Stomach smooth muscle (tissue), 2 donors: ENCODE measurements around the gene AP3B1.

Experiments
- H3K27ac ChIP-seq: one replicate; pipeline ENCODE4 v1.7.0; 2013; ENCODE audit warnings: mild to moderate bottlenecking, low read length, inconsistent platforms
- H3K27me3 ChIP-seq, 2 donors: one replicate each; pipeline ENCODE4 v1.7.0; 2013; ENCODE audit warnings: low read length in 2 of 2; ENCODE audit not compliant: insufficient read depth in 2 of 2, control insufficient read depth in 1 of 2
- H3K36me3 ChIP-seq, 2 donors: one replicate each; pipeline ENCODE4 v1.7.0; 2013; ENCODE audit warnings: low read length in 2 of 2; ENCODE audit not compliant: control insufficient read depth in 2 of 2, insufficient read depth in 2 of 2
- H3K4me1 ChIP-seq: one replicate; pipeline ENCODE4 v1.7.0; 2013; ENCODE audit warnings: low read length; ENCODE audit not compliant: control insufficient read depth, insufficient read depth
- H3K4me3 ChIP-seq, 2 donors: one replicate each; pipeline ENCODE4 v1.7.0; 2013; ENCODE audit warnings: low read length in 2 of 2
- H3K9ac ChIP-seq, 2 donors: one replicate each; pipeline ENCODE4 v1.7.0; 2013; ENCODE audit warnings: low read length in 2 of 2, mild to moderate bottlenecking in 1 of 2
- H3K9me3 ChIP-seq, 2 donors: one replicate each; pipeline ENCODE4 v1.7.0; 2013; ENCODE audit warnings: low read length in 2 of 2; ENCODE audit not compliant: control insufficient read depth in 2 of 2
- donor health status: healthy.
- donor health status: Pancreatic carcinoma.

Gene AP3B1

DNA sequence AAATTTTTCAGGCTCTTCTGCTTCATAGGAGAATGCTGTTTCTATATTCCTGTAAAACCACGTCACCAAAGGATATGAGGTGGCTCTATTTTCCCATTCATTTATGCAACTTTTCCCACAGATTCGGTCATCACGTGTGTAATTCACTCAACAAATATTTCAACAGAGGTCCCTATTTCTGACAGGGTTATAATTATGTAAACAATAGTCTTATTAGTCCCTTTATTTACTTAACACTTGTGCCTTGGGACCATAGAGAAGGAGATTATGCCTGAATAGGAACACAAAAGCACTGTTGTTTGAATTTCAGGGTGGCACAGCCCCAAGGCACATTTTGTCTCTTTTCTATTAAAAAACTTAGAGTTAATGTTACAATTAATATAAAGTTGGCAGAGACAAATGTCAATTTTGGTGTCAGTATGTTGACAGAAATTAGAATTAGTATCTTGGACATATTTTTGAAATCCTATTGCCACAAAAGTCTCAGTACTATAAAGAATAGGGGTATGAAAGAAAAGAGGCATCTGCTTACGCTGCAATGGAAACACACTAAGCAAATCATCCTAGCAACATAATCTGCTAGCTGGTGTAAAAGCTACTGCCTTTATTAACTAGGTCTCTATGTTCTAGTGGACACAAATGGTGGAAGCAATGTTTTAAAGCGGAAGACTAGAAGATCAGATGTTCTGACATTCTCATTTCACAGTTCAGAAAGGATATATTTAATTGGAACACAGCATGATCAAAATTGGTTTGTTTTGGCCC is 289.3 kb downstream of the AP3B1 start:
- H3K27ac ChIP-seq, result no peak overlapping the region
- no peak overlapping the region for H3K9ac ChIP-seq
- H3K4me1 ChIP-seq, result no peaks in the 10 kb centered on the region
- no peaks in the 10 kb centered on the region for H3K27me3 ChIP-seq
- no peaks in the 10 kb centered on the region for H3K9me3 ChIP-seq
- H3K4me3 ChIP-seq, result no peak overlapping the region
- H3K36me3 ChIP-seq, result peaks cover 0 to 3% of the 10 kb centered on the region in 2 donors

DNA sequence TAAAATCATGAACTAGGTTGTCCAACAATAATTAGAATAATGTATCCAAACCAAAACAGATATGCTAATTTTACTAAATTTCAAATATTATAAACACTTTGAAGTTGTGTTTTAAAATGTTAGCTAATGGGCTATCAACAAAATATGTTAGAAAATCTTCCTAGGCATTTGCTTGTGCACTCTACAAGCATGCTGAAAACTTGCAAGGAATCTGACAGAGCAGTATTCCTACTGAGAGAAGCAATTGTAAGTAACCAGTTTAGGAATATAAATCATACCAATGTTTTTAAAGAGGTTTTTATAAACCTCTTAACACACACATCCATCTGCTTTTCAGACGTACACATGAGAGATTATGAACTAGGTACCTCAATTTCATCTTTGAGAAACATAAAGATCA is 289.9 kb downstream of the AP3B1 start:
- no peaks in the 10 kb centered on the region for H3K4me1 ChIP-seq
- H3K36me3 ChIP-seq, result peaks cover 0 to 3% of the 10 kb centered on the region in 2 donors
- H3K4me3 ChIP-seq, result no peak overlapping the region
- H3K27ac ChIP-seq, result no peak overlapping the region
- no peaks in the 10 kb centered on the region for H3K27me3 ChIP-seq
- no peak overlapping the region for H3K9ac ChIP-seq
- no peaks in the 10 kb centered on the region for H3K9me3 ChIP-seq

DNA sequence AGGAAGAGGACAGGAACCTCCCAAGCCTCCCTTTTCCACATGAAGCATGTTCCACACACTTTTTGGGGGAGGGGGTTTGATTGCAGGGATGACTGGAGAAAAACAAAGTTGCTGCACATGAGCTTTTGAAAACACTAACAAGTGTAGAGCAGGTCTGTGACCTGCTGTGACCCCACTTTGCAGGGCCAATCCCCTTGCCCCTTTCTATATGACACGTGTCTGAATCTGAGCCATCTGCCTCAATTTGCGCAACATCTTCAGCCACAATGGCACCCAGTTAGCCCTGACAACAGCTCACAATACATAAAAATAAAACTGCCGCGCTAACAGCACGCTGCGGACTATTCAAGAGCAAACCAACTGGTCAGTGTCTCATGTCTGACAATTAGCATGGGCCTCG is 290.6 kb downstream of the AP3B1 start:
- no peaks in the 10 kb centered on the region for H3K9me3 ChIP-seq
- no peak overlapping the region for H3K9ac ChIP-seq
- peaks cover 0 to 3% of the 10 kb centered on the region in 2 donors for H3K36me3 ChIP-seq
- no peaks in the 10 kb centered on the region for H3K27me3 ChIP-seq
- H3K4me1 ChIP-seq, result no peaks in the 10 kb centered on the region
- no peak overlapping the region for H3K4me3 ChIP-seq
- H3K27ac ChIP-seq, result no peak overlapping the region

DNA sequence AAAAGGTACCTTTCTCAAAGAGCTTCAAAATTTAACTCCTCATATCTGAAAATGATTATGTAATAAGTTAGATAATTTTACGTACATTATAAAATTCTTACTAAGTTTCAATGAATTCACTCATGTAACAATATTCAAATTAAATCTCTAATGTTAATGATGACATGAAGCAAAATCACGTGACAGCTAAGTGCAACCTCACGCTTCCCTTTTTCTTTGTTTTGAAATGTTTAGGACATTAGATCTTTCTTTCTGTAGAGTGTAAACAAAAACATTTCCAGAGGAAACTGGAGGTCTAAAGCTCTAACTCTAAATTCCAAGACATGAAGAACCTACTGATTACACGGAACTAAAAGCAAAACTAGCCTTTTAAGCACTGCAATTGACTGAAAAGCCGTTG is 291.0 kb downstream of the AP3B1 start:
- H3K9me3 ChIP-seq, result no peaks in the 10 kb centered on the region
- no peak overlapping the region for H3K9ac ChIP-seq
- H3K4me3 ChIP-seq, result no peak overlapping the region

DNA sequence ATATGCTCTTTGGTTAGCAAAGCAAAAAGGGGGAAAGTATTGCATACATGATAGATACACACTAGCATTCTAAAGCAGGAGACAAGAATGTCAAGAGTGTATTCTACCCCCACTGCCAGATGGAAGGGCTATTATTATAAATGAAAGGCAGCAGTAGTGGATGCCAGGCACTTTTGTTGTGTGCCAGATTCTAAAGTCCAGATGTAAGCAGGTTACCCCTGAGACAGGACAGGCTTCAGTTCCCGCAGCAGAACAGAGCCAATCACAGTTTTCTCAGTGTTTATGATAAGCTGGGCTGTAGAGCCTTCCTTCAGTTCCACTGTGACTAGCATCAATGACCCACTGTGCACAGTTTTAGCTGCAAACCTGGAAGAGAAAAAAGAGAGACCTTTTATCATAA is 291.8 kb downstream of the AP3B1 start:
- no peaks in the 10 kb centered on the region for H3K4me1 ChIP-seq
- H3K9me3 ChIP-seq, result no peaks in the 10 kb centered on the region
- H3K27me3 ChIP-seq, result no peaks in the 10 kb centered on the region
- H3K4me3 ChIP-seq, result no peak overlapping the region
- no peak overlapping the region for H3K9ac ChIP-seq
- no peak overlapping the region for H3K27ac ChIP-seq
- peaks cover 0 to 3% of the 10 kb centered on the region in 2 donors for H3K36me3 ChIP-seq

More for the DNA sequence above, 291.0 kb downstream of the AP3B1 start:
- Histone ChIP-seq H3K4me1 (no peaks in the 10 kb centered on the region), H3K36me3 (peaks cover 0 to 3% of the 10 kb centered on the region in 2 donors), H3K27me3 (no peaks in the 10 kb centered on the region), H3K27ac (no peak overlapping the region)

DNA sequence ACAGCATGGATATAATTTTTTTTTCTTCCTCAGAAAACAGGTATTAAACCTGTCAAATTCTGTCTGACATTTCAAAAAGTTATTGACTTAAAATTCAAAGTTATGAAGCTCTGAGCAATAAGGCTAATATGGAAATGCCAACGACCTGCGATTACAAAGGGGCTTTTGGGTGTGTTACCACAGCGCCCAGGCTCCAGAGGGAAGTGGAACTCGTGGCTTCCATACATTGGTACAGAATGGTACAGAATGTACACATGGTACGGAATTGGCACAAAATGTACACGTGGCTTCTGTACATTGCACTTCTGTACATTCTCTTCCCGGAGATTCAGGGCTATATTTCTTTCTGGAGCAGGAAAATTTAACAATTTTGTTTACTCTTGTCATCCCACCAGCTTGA is 293.3 kb downstream of the AP3B1 start:
- H3K9me3 ChIP-seq, result no peaks in the 10 kb centered on the region
- no peaks in the 10 kb centered on the region for H3K27me3 ChIP-seq
- no peak overlapping the region for H3K4me3 ChIP-seq
- H3K4me1 ChIP-seq, result no peaks in the 10 kb centered on the region
- peaks cover 0 to 3% of the 10 kb centered on the region in 2 donors for H3K36me3 ChIP-seq
- no peak overlapping the region for H3K27ac ChIP-seq
- no peak overlapping the region for H3K9ac ChIP-seq

DNA sequence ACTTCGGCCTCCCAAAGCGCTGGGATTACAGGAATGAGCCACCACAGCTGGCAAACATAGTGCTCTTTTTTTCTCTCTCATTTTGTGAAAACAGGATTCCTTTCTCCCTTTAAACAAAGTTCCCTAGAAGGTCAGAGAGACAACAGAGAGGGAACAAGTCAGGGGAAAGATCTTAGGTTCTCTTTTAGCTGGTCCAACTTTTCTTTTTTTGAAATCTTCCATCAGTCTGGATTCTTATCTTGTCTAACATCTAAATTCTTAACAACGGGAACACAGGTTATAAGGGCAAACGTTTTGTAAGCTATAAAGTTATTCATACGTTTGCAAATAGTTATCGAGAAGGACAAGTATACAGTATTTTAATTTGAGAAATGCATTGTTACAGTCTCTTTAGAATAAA is 294.3 kb downstream of the AP3B1 start:
- H3K27ac ChIP-seq, result no peak overlapping the region
- no peaks in the 10 kb centered on the region for H3K4me1 ChIP-seq
- no peaks in the 10 kb centered on the region for H3K27me3 ChIP-seq
- H3K9ac ChIP-seq, result no peak overlapping the region
- H3K9me3 ChIP-seq, result no peaks in the 10 kb centered on the region
- no peak overlapping the region for H3K4me3 ChIP-seq
- H3K36me3 ChIP-seq, result peaks cover 0 to 3% of the 10 kb centered on the region in 2 donors

DNA sequence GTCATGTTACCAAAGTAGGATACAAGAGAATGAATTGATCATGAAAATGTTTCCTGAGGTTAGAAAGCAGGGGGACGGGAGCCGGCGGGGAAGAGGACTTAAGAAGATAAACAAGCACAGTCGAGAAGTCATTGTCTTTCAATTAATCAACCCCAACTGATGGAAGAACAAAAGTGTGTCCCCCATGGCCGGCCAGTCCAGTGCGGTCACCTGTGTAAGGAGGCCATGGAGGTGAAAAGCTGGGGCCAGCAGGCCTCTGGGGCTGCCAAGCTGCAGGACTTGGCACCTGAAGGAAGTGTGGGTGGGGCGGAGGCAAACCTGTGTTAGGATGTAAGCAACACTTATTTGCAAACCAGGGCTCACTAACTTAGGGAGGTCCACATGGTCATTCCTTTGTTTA is 295.1 kb downstream of the AP3B1 start:
- no peaks in the 10 kb centered on the region for H3K9me3 ChIP-seq
- H3K27ac ChIP-seq, result no peak overlapping the region
- H3K27me3 ChIP-seq, result no peaks in the 10 kb centered on the region

DNA sequence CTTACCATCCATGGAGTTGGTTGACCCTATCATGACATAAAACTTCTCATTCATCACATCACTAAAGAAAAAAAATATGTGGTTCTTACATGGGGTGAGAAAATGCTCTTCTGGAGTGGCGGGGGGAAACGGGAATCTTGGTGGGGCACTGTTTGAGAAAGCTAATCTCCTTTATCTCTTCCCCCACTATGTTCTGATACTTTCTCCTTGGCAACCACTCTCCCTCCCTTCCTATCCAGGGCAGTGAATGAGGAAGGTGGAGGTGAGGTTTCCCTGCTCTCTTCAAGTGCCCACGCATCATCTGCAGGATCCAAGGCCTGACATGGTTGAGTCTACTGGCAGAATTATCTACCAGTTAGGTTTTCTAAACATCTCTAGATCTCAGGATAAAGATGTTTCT is 297.6 kb downstream of the AP3B1 start:
- Histone ChIP-seq H3K9me3 (no peaks in the 10 kb centered on the region), H3K4me3 (no peak overlapping the region), H3K27ac (no peak overlapping the region), H3K9ac (no peak overlapping the region), H3K4me1 (no peaks in the 10 kb centered on the region), H3K27me3 (no peaks in the 10 kb centered on the region), H3K36me3 (no peaks in the 10 kb centered on the region)

More for the DNA sequence above, 295.1 kb downstream of the AP3B1 start:
- Histone ChIP-seq H3K9ac (no peak overlapping the region), H3K36me3 (peaks cover 0 to 3% of the 10 kb centered on the region in 2 donors), H3K4me1 (no peaks in the 10 kb centered on the region), H3K4me3 (no peak overlapping the region)

DNA sequence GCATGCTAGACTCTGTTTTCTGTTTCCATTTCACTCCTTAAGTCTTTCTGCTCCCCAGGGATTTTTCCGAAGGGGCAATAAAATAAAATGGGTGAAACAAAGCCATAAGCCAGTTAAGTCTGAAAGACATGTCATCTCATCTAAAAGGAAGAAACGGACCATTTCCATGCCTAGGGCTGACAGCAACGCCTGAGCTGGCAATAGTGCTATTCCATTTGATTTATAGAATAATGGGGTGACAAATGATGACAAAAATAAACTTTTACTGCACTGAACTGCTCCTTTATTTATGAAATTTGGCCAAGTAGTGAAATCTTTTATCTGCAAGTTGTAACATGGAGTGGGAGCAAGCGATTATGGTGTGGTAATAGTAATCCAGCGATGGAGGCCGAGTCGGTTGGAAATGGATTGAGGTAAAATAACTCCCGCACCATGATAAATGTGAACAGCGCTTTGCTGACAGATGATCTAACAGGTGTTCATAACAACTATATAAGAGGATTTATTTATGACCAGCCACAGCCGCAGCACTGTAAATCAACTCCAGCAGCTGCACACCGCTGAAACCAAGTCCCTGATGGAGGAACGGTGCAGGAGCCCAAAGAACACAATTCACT is 298.6 kb downstream of the AP3B1 start:
- Histone ChIP-seq H3K27me3 (no peaks in the 10 kb centered on the region), H3K9ac (no peak overlapping the region), H3K36me3 (no peaks in the 10 kb centered on the region), H3K4me1 (no peaks in the 10 kb centered on the region), H3K27ac (no peak overlapping the region), H3K9me3 (no peaks in the 10 kb centered on the region), H3K4me3 (no peak overlapping the region)

DNA sequence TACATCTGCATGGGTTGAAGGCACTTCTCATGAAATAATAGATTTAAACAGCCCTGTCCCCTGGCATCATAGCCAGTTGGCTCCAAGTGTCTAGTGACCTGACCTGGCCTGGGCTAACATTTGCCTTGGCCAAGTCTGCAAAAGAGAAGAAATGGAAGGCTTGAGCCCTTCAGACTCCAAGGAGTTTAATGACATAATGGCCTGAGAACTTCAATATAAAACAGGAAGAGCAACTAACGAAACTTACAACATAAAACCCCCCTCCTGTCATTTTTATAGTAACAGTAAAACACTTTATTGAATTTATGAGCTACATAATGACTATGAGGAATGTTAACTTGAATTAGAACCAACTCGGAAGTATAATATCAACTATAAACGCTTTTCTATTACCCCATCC is 299.6 kb downstream of the AP3B1 start:
- no peaks in the 10 kb centered on the region for H3K4me1 ChIP-seq
- no peaks in the 10 kb centered on the region for H3K9me3 ChIP-seq
- no peaks in the 10 kb centered on the region for H3K36me3 ChIP-seq
- H3K27ac ChIP-seq, result no peak overlapping the region
- H3K4me3 ChIP-seq, result no peak overlapping the region
- no peak overlapping the region for H3K9ac ChIP-seq
- no peaks in the 10 kb centered on the region for H3K27me3 ChIP-seq
